Measurements from ENCODE around the gene ITFG2.

The ITFG2 gene

DNA sequence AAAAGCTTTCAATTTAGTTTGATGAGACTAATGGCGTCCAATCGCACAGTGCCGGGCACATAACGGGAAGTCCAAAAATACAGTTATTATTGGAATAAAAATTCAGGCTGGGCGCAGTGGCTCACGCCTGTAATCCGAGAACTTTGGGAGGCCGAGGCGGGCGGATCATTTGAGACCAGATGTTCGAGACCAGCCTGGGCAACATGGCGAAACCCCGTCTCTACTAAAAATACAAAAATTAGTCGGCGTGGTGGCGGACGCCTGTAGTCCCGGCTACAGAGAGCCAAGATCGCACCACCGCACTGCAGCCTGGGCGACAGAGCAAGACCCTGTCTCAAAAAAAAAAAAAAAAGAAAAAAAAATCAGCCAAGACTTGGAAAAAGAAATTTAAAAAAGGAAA is 18.9 kb upstream of the ITFG2 start:
- no peaks in the 10 kb centered on the region for H3K9me3 ChIP-seq (ENCODE audit: control insufficient read depth, insufficient read depth, low read length)
- H3K36me3 ChIP-seq (ENCODE audit: control insufficient read depth, low read length): peaks cover 28% of the 10 kb centered on the region
- H3K4me2 ChIP-seq (ENCODE audit: low read length): peak overlapping the region; percentile 85
- H4K20me1 ChIP-seq (ENCODE audit: control insufficient read depth, insufficient read depth, low read depth, low read length): peaks cover 27% of the 10 kb centered on the region
- H3K9me2 ChIP-seq (replicated peaks; ENCODE audit: control insufficient read depth, low read length): no peaks in the 10 kb centered on the region
- TF ChIP-seq, protein P1, sequence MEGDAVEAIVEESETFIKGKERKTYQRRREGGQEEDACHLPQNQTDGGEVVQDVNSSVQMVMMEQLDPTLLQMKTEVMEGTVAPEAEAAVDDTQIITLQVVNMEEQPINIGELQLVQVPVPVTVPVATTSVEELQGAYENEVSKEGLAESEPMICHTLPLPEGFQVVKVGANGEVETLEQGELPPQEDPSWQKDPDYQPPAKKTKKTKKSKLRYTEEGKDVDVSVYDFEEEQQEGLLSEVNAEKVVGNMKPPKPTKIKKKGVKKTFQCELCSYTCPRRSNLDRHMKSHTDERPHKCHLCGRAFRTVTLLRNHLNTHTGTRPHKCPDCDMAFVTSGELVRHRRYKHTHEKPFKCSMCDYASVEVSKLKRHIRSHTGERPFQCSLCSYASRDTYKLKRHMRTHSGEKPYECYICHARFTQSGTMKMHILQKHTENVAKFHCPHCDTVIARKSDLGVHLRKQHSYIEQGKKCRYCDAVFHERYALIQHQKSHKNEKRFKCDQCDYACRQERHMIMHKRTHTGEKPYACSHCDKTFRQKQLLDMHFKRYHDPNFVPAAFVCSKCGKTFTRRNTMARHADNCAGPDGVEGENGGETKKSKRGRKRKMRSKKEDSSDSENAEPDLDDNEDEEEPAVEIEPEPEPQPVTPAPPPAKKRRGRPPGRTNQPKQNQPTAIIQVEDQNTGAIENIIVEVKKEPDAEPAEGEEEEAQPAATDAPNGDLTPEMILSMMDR (IDR thresholded peaks at IDR 0.05; ENCODE audit: low read depth, low read length, poor library complexity, severe bottlenecking): no peak
- no peak for TF ChIP-seq EZH2phosphoT487 (IDR thresholded peaks at IDR 0.05; ENCODE audit: borderline replicate concordance, low read length)
- H3K79me2 ChIP-seq (ENCODE audit: control insufficient read depth, low read length): peaks cover 37% of the 10 kb centered on the region
- no peaks in the 10 kb centered on the region; the same call in 1 of the 2 replicates for H3F3A ChIP-seq (ENCODE audit: control insufficient read depth, insufficient read depth)
- H3K4me3 ChIP-seq (ENCODE audit: low read length): peak overlapping the region; percentile 95
- H3K27me3 ChIP-seq (ENCODE audit: control insufficient read depth, low read length): no peaks in the 10 kb centered on the region
- no peak overlapping the region for H3K27ac ChIP-seq (ENCODE audit: low read depth, low read length)
- peaks cover 22% of the 10 kb centered on the region for H3K4me1 ChIP-seq (ENCODE audit: control insufficient read depth, low read length)

DNA sequence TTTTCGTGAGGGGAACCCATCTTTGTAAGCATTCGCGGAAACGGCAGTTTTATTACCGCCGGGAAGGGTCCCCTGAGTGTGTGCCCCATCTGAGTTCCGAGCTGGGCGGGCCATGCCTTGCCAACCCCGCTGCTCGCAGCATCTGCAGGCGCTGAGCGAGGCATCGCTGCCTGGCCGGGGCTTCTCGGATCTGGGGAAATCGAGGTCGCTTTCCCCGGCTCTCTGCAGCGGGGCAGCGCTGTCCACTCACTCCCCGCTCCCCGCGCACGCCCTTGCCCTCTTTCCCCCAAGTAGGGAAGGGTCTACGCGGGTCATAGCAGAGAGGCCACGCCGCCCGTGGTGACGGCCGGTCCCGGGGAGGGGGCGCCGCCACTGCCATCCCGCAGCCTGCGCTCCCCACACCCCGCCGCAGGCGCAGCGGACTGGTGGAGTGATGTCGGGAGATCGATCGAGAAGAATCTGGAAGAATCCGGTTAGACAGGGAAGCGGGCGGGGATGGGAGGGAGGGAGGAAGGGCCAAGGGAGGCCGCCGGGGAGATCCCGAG is 18.2 kb upstream of the ITFG2 start:
- Histone ChIP-seq H3K79me2 (ENCODE audit: control insufficient read depth, low read length) (peaks cover 44% of the 10 kb centered on the region), H3K4me3 (ENCODE audit: low read length) (peak overlapping the region; percentile 95), H3K27ac (ENCODE audit: low read depth, low read length) (no peak overlapping the region), H3K36me3 (ENCODE audit: control insufficient read depth, low read length) (peaks cover 35% of the 10 kb centered on the region), H3K9me3 (ENCODE audit: control insufficient read depth, insufficient read depth, low read length) (no peaks in the 10 kb centered on the region), H3K9me2 (replicated peaks; ENCODE audit: control insufficient read depth, low read length) (no peaks in the 10 kb centered on the region), H3K4me1 (ENCODE audit: control insufficient read depth, low read length) (peaks cover 22% of the 10 kb centered on the region), H4K20me1 (ENCODE audit: control insufficient read depth, insufficient read depth, low read depth, low read length) (peaks cover 28% of the 10 kb centered on the region), H3K27me3 (ENCODE audit: control insufficient read depth, low read length) (no peaks in the 10 kb centered on the region), H3F3A (ENCODE audit: control insufficient read depth, insufficient read depth) (no peaks in the 10 kb centered on the region; the same call in 1 of the 2 replicates), H3K4me2 (ENCODE audit: low read length) (peak overlapping the region; percentile 85)
- no peak for TF ChIP-seq EZH2phosphoT487 (IDR thresholded peaks at IDR 0.05; ENCODE audit: borderline replicate concordance, low read length)
- TF ChIP-seq, protein P1 (IDR thresholded peaks at IDR 0.05; ENCODE audit: low read depth, low read length, poor library complexity, severe bottlenecking): no peak

DNA sequence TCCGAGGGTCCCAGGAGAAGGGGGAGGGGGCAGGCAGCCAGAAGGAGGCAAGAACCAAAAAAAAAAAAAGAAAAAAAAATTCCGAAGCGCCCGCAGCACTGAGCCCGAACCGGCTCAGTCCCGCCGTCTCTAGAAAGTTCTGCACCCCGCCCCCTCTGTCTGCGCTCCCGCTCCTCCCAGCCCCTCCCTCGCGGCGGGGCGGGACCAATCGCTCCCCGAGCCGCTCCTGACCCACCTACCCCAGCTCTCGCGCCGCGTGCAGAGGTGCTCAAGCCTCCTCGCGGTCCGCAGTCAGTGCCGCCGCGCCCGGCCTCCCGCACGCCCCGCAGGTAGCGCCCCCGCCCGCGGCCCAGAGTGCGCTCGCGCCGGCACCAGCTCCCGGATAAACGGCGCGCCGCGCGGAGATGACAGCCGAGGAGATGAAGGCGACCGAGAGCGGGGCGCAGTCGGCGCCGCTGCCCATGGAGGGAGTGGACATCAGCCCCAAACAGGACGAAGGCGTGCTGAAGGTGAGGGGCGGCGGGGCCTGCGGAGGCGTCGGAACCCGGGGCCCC is 17.7 kb upstream of the ITFG2 start, which contains the start of gene FKBP4:
TSS of gene FKBP4 (plus strand) at position 235 of the 554 bp plus-strand sequence. CDS start at position 405, 170 bp downstream.
- peaks cover 22% of the 10 kb centered on the region for H3K4me1 ChIP-seq (ENCODE audit: control insufficient read depth, low read length)
- H3K9me2 ChIP-seq (replicated peaks; ENCODE audit: control insufficient read depth, low read length): no peaks in the 10 kb centered on the region
- H3K27me3 ChIP-seq (ENCODE audit: control insufficient read depth, low read length): no peaks in the 10 kb centered on the region
- H3K79me2 ChIP-seq (ENCODE audit: control insufficient read depth, low read length): peaks cover 50% of the 10 kb centered on the region
- peaks cover 31% of the 10 kb centered on the region for H4K20me1 ChIP-seq (ENCODE audit: control insufficient read depth, insufficient read depth, low read depth, low read length)
- no peaks in the 10 kb centered on the region for H3K9me3 ChIP-seq (ENCODE audit: control insufficient read depth, insufficient read depth, low read length)
- H3K4me2 ChIP-seq (ENCODE audit: low read length): peak within 1 kb of the TSS; percentile 93
- H3K36me3 ChIP-seq (ENCODE audit: control insufficient read depth, low read length): peaks cover 41% of the 10 kb centered on the region
- TF ChIP-seq EZH2phosphoT487 (IDR thresholded peaks at IDR 0.05; ENCODE audit: borderline replicate concordance, low read length): no peak
- TF ChIP-seq, protein P1 (IDR thresholded peaks at IDR 0.05; ENCODE audit: low read depth, low read length, poor library complexity, severe bottlenecking): no peak
- no peaks in the 10 kb centered on the region; the same call in 1 of the 2 replicates for H3F3A ChIP-seq (ENCODE audit: control insufficient read depth, insufficient read depth)
- H3K4me3 ChIP-seq (ENCODE audit: low read length): peak within 1 kb of the TSS; percentile 95
- H3K27ac ChIP-seq (ENCODE audit: low read depth, low read length): no peak within 1 kb of the TSS

Data from DOHH2 (cell line).